HL-60 (cell line): Measurements from ENCODE around the gene AFF1.

Experiments used
- CTCF ChIP-seq: IDR thresholded peaks from one replicate; pipeline ENCODE4 v1.5.1; 2011; ENCODE audit warnings: low read length, control low read depth, inconsistent platforms; ENCODE audit not compliant: insufficient read depth
- POLR2AphosphoS5 ChIP-seq: IDR thresholded peaks from 2 replicates; pipeline ENCODE4 v1.6.1; 2012; ENCODE audit warnings: low read depth

GRCh38 chr4:87056881-87057280 lies 122.1 kb downstream of the AFF1 start:
- no peak for TF ChIP-seq CTCF
- TF ChIP-seq POLR2AphosphoS5: no peak
